IMR-90 (cell line): ENCODE results near the gene ARHGAP10. TPM values are rescaled to one million over a fixed set of nuclear protein-coding genes. Genes with fewer than 3 reads are reported as not detected.

Source experiments
- ATAC-seq: fragments of 200-7000 bp; cut with Tn5 transposase; 2 replicates; pipeline ENCODE4 v1.9.1; 2020; ENCODE audit warnings: low read depth, mild to moderate bottlenecking, moderate library complexity
- BruUV-seq: library from RNA; stranded (reverse); fragments of 400-500 nt; replicated peaks from 2 replicates; lab custom pipeline; 2021; lab: Mats Ljungman, UMichigan
- CTCF ChIA-PET: fragments of 300-600 bp; formaldehyde crosslinking; extraction: SDS; loops from one replicate; lab custom pipeline; 2021; ENCODE audit warnings: antibody characterized with exemption; lab: Yijun Ruan, JAX
- POLR2A ChIA-PET: fragments of 300-600 bp; sonication (Branson Sonifier 250); formaldehyde crosslinking; loops from one replicate; lab custom pipeline; 2022; ENCODE audit warnings: antibody characterized with exemption; ENCODE audit not compliant: unreplicated experiment; lab: Charles Lee
- DNase-seq: peaks from one replicate; pipeline ENCODE4 v3.0.0; 2013
- H2AFZ ChIP-seq: replicated peaks from 2 replicates; pipeline ENCODE3; 2013; ENCODE audit warnings: low read length, mild to moderate bottlenecking; ENCODE audit not compliant: poor library complexity
- H2AK5ac ChIP-seq: 2 replicates; pipeline ENCODE4 v1.6.1; 2013; ENCODE audit warnings: low read depth, low read length, inconsistent platforms
- H2AK9ac ChIP-seq: replicated peaks from 2 replicates; pipeline ENCODE3; 2013; ENCODE audit warnings: mild to moderate bottlenecking, low read depth, low read length, moderate library complexity; ENCODE audit not compliant: poor library complexity
- H2BK120ac ChIP-seq: 2 replicates; pipeline ENCODE4 v1.6.1; 2013; ENCODE audit warnings: low read depth, low read length, inconsistent platforms
- H2BK15ac ChIP-seq: 3 replicates; pipeline ENCODE4 v1.6.1; 2013; ENCODE audit warnings: low read depth, low read length, inconsistent platforms
- H2BK20ac ChIP-seq: 2 replicates; pipeline ENCODE4 v1.6.1; 2013; ENCODE audit warnings: low read depth, mild to moderate bottlenecking, inconsistent platforms, low read length, moderate library complexity
- H2BK5ac ChIP-seq: 2 replicates; pipeline ENCODE4 v1.6.1; 2013; ENCODE audit warnings: mild to moderate bottlenecking, low read depth, low read length, inconsistent platforms; ENCODE audit not compliant: poor library complexity, severe bottlenecking
- H3K14ac ChIP-seq: replicated peaks from 2 replicates; pipeline ENCODE4 v1.6.1; 2013; ENCODE audit warnings: low read depth, low read length, inconsistent platforms
- H3K18ac ChIP-seq: 2 replicates; pipeline ENCODE4 v1.6.1; 2013; ENCODE audit warnings: low read depth, low read length, control low read depth
- H3K23ac ChIP-seq: 2 replicates; pipeline ENCODE4 v1.6.1; 2013; ENCODE audit warnings: low read depth, low read length, inconsistent platforms
- H3K27ac ChIP-seq: 2 replicates; pipeline ENCODE4 v1.5.1; 2013; ENCODE audit warnings: mild to moderate bottlenecking, control low read depth, low read length; ENCODE audit not compliant: insufficient read depth
- H3K27me3 ChIP-seq: 2 replicates; pipeline ENCODE4 v1.6.1; 2013; ENCODE audit warnings: low read length; ENCODE audit not compliant: control insufficient read depth, insufficient read depth
- H3K36me3 ChIP-seq: 2 replicates; pipeline ENCODE4 v1.6.1; 2013; ENCODE audit warnings: low read length, mixed read lengths; ENCODE audit not compliant: control insufficient read depth, insufficient read depth
- H3K4ac ChIP-seq: 2 replicates; pipeline ENCODE4 v1.6.1; 2013; ENCODE audit warnings: low read depth, low read length, inconsistent platforms
- H3K4me1 ChIP-seq: 2 replicates; pipeline ENCODE4 v1.6.1; 2013; ENCODE audit warnings: low read length, mixed read lengths; ENCODE audit not compliant: control insufficient read depth, insufficient read depth
- H3K4me2 ChIP-seq: 2 replicates; pipeline ENCODE4 v1.6.1; 2013; ENCODE audit warnings: low read depth, mild to moderate bottlenecking, control low read depth, low read length, moderate library complexity
- H3K4me3 ChIP-seq: 2 replicates; pipeline ENCODE4 v1.5.1; 2013; ENCODE audit warnings: low read depth, mild to moderate bottlenecking, control low read depth, low read length, moderate library complexity; ENCODE audit not compliant: insufficient read depth
- H3K56ac ChIP-seq: 2 replicates; pipeline ENCODE4 v1.6.1; 2013; ENCODE audit warnings: low read length, inconsistent platforms; ENCODE audit not compliant: insufficient read depth; ENCODE audit errors: extremely low read depth
- H3K79me1 ChIP-seq, 2 experiments: 2 replicates each; pipeline ENCODE4 v1.6.1; 2013; ENCODE audit warnings: low read length in 2 of 2, inconsistent platforms in 1 of 2, low read depth in 1 of 2
- H3K9ac ChIP-seq: 2 replicates; pipeline ENCODE4 v1.6.1; 2013; ENCODE audit warnings: low read depth, low read length, control low read depth
- H3K9me1 ChIP-seq: 2 replicates; pipeline ENCODE4 v1.6.1; 2013; ENCODE audit warnings: low read length, inconsistent platforms; ENCODE audit not compliant: insufficient read depth
- H3K9me3 ChIP-seq: 2 replicates; pipeline ENCODE4 v1.6.1; 2013; ENCODE audit warnings: low read length; ENCODE audit not compliant: control insufficient read depth, insufficient read depth
- H4K20me1 ChIP-seq: 2 replicates; pipeline ENCODE4 v1.6.1; 2013; ENCODE audit warnings: low read length, inconsistent platforms; ENCODE audit not compliant: insufficient read depth
- H4K5ac ChIP-seq: 2 replicates; pipeline ENCODE4 v1.6.1; 2013; ENCODE audit warnings: mild to moderate bottlenecking, low read depth, low read length, control low read depth
- H4K8ac ChIP-seq, 2 experiments: 2 replicates each; pipeline ENCODE4 v1.6.1; 2013; ENCODE audit warnings: low read depth in 2 of 2, low read length in 2 of 2, control low read depth in 1 of 2, inconsistent platforms in 1 of 2
- H4K91ac ChIP-seq: 2 replicates; pipeline ENCODE4 v1.6.1; 2013; ENCODE audit warnings: low read depth, low read length, inconsistent platforms; ENCODE audit not compliant: insufficient read depth
- BHLHE40 ChIP-seq: fragments of 150-350 bp; IDR thresholded peaks from 2 replicates; pipeline ENCODE4 v1.6.1; 2016; ENCODE audit warnings: mild to moderate bottlenecking, low read depth, low read length
- CEBPB ChIP-seq: IDR thresholded peaks from 2 replicates; pipeline ENCODE4 v1.6.1; 2012; ENCODE audit warnings: low read depth, low read length, improper control_type of control experiment
- CHD1 ChIP-seq: IDR thresholded peaks from 2 replicates; pipeline ENCODE4 v1.6.1; 2012; ENCODE audit warnings: low read depth, low read length, improper control_type of control experiment
- CTCF ChIP-seq: conservative IDR thresholded peaks from 2 replicates; pipeline ENCODE4 v1.5.1; 2012; ENCODE audit warnings: mild to moderate bottlenecking, low read depth, low read length, improper control_type of control experiment
- ELK1 ChIP-seq: fragments of 150-350 bp; IDR thresholded peaks from 2 replicates; pipeline ENCODE4 v1.6.1; 2016; ENCODE audit warnings: low read depth, mild to moderate bottlenecking, low read length, moderate library complexity, borderline replicate concordance
- FOS ChIP-seq: fragments of 150-350 bp; IDR thresholded peaks from 2 replicates; pipeline ENCODE4 v1.6.1; 2016; ENCODE audit warnings: low read depth, low read length
- MAFK ChIP-seq: IDR thresholded peaks from 2 replicates; pipeline ENCODE4 v1.6.1; 2012; ENCODE audit warnings: low read depth, low read length, improper control_type of control experiment
- MAZ ChIP-seq: IDR thresholded peaks from 2 replicates; pipeline ENCODE4 v1.6.1; 2012; ENCODE audit warnings: low read depth, mild to moderate bottlenecking, low read length, improper control_type of control experiment, moderate library complexity, borderline replicate concordance
- MXI1 ChIP-seq: IDR thresholded peaks from 2 replicates; pipeline ENCODE4 v1.6.1; 2012; ENCODE audit warnings: low read depth, mild to moderate bottlenecking, low read length, moderate library complexity, borderline replicate concordance
- NFE2L2 ChIP-seq: fragments of 150-350 bp; IDR thresholded peaks from 2 replicates; pipeline ENCODE4 v1.6.1; 2016; ENCODE audit warnings: low read depth, mild to moderate bottlenecking, low read length
- POLR2A ChIP-seq: IDR thresholded peaks from 2 replicates; pipeline ENCODE4 v1.6.1; 2012; ENCODE audit warnings: mild to moderate bottlenecking, low read depth, low read length
- RCOR1 ChIP-seq: IDR thresholded peaks from 2 replicates; pipeline ENCODE4 v1.6.1; 2012; ENCODE audit warnings: mild to moderate bottlenecking, low read length, improper control_type of control experiment; ENCODE audit not compliant: insufficient replicate concordance
- RFX5 ChIP-seq: IDR thresholded peaks from 2 replicates; pipeline ENCODE4 v1.8.0; 2012; ENCODE audit warnings: low read depth, mild to moderate bottlenecking, low read length, moderate library complexity
- SMC3 ChIP-seq: fragments of 150-350 bp; IDR thresholded peaks from 2 replicates; pipeline ENCODE4 v1.6.1; 2016; ENCODE audit warnings: low read depth, mild to moderate bottlenecking, antibody characterized with exemption, low read length, moderate library complexity
- USF2 ChIP-seq: fragments of 150-350 bp; IDR thresholded peaks from 2 replicates; pipeline ENCODE4 v1.6.1; 2017; ENCODE audit warnings: mild to moderate bottlenecking, antibody characterized with exemption, low read length, low read depth
- WGBS, 2 experiments: methylation state at CpG; one replicate each; pipeline versions ENCODE4 v1.1.5 to v1.1.7; 2013; ENCODE audit warnings: missing lambda C conversion rate in 2 of 2; ENCODE audit not compliant: insufficient read length in 1 of 2; ENCODE audit errors: extremely low coverage in 2 of 2; 5-methylcytosine and 5-hydroxymethylcytosine counted together
- dilution Hi-C: fragments of 300-500 bp; cut with HindIII; formaldehyde crosslinking; loops from one replicate; pipeline ENCODE4 v1.14.3; 2018; ENCODE audit warnings: low sequenced_read_pairs; ENCODE audit not compliant: unreplicated experiment
- in situ Hi-C: fragments of 300-500 bp; cut with MboI; formaldehyde crosslinking; loops from 3 replicates; pipeline ENCODE4 v1.14.3; 2019; ENCODE audit warnings: low sequenced_read_pairs, inconsistent platforms, mixed read lengths
- intact Hi-C: fragments of 100-400 bp; cut with micrococcal nuclease; formaldehyde crosslinking; loops from 2 replicates; pipeline ENCODE4 v1.10.0; 2022
- polyA plus RNA-seq, 3 experiments: library from polyadenylated mRNA; depleted of rRNA; stranded (reverse); fragments of >200 nt; gene quantifications; 2 replicates each; pipeline ENCODE4 v1.2.3, GENCODE V29; 2012; ENCODE audit warnings: low replicate concordance in 1 of 3
- total RNA-seq: library from RNA; depleted of rRNA; stranded (reverse); fragments of >200 nt; gene quantifications from 2 replicates; pipeline ENCODE4 v1.2.3, GENCODE V29; 2012

ARHGAP10 gene
- total and polyA plus RNA-seq, 2 of the 4 experiments (the other 2 are of a cell fraction): 27.1 to 29.4 TPM

GRCh38 chr4:148068065-148068911 lies 336.4 kb downstream of the ARHGAP10 start:
- H3K27ac ChIP-seq: no peak overlapping the region

More at GRCh38 chr4:148068065-148068911, 336.4 kb downstream of the ARHGAP10 start:
- Histone ChIP-seq H4K8ac (no peak overlapping the region), H2BK20ac (no peak overlapping the region), H3K18ac (no peak overlapping the region), H2AK5ac (no peak overlapping the region), H3K4ac (no peak overlapping the region), H2BK120ac (no peak overlapping the region), H4K5ac (no peak overlapping the region), H4K91ac (no peak overlapping the region), H4K20me1 (no peaks in the 10 kb centered on the region), H3K14ac (no peak overlapping the region), H2AFZ (no peak overlapping the region), H3K56ac (no peak overlapping the region), H3K4me3 (no peak overlapping the region), H2BK15ac (no peak overlapping the region), H3K9me1 (peaks cover 14% of the 10 kb centered on the region), H2AK9ac (no peak overlapping the region), H3K4me1 (peaks cover 8% of the 10 kb centered on the region; the same call in 1 of the 2 replicates), H3K9ac (no peak overlapping the region), H3K79me1 (peaks cover 14 to 46% of the 10 kb centered on the region in 2 experiments), H3K27me3 (no peaks in the 10 kb centered on the region), H3K23ac (no peak overlapping the region), H3K9me3 (no peaks in the 10 kb centered on the region), H3K4me2 (no peak overlapping the region), H3K36me3 (peaks cover 16% of the 10 kb centered on the region), H2BK5ac (no peak overlapping the region)
- DNase-seq (no peak), ATAC-seq (no peak)
- TF ChIP-seq SMC3 (no peak), RFX5 (no peak), BHLHE40 (no peak), RCOR1 (no peak), CTCF (no peak), CEBPB (no peak), MAFK (no peak), MXI1 (no peak), CHD1 (no peak), USF2 (no peak), NFE2L2 (no peak), ELK1 (no peak), POLR2A (no peak), MAZ (no peak), FOS (no peak)
- BruUV-seq: no TSS peak
- ChIA-PET CTCF (no interaction called here), POLR2A (no interaction called here)
- 75% methylated on average over 4 of the region's 13 CpGs; no CpG with 5 or more reads in 1 of the 2 experiments for WGBS, 2 experiments
- dilution Hi-C loops (no loop called here), in situ Hi-C loops (no loop called here), intact Hi-C loops (no loop called here)
